SK-N-SH (cell line): ENCODE data around the gene NFYA. TPM values are rescaled to one million over a fixed set of nuclear protein-coding genes. Genes with fewer than 3 reads are reported as not detected.
A peak's percentile ranks its signal among the peaks of the same experiment; 100 is the strongest.

Source experiments
- CTCF ChIA-PET: fragments of 300-600, 350-600 bp; formaldehyde crosslinking; extraction: SDS; loops from one replicate; lab custom pipeline; 2021; lab: Yijun Ruan, JAX
- POLR2A ChIA-PET: fragments of 350-600 bp; sonication (Branson Sonifier 250); formaldehyde crosslinking; extraction: SDS; loops from one replicate; lab custom pipeline; 2020; ENCODE audit warnings: antibody characterized with exemption, inconsistent platforms; lab: Yijun Ruan, JAX
- DNase-seq: peaks from one replicate; pipeline ENCODE4 v3.0.0; 2012
- H2AFZ ChIP-seq: fragments of 200-600 bp; sonication (generic); 2 replicates; pipeline ENCODE4 v1.8.1; 2016; ENCODE audit warnings: antibody characterized with exemption, mild to moderate bottlenecking, low read depth
- H3F3A ChIP-seq: fragments of 200-600 bp; sonication (generic); replicated peaks from 2 replicates; pipeline ENCODE3; 2016; ENCODE audit warnings: antibody characterized with exemption, mild to moderate bottlenecking; ENCODE audit not compliant: insufficient read depth
- H3K27ac ChIP-seq, 2 experiments: fragments of 200-500 bp in 1 of 2; fragments of 200-600 bp in 1 of 2; sonication (Bioruptor generic) in 1 of 2; sonication (generic), shearing (Covaris generic) in 1 of 2; 2 replicates each; pipeline versions ENCODE4 v1.5.1 to v1.6.1; 2014 to 2016; ENCODE audit warnings: low read depth in 2 of 2, inconsistent platforms in 1 of 2, low read length in 1 of 2, mild to moderate bottlenecking in 1 of 2, mixed read lengths in 1 of 2
- H3K27me3 ChIP-seq: fragments of 200-600 bp; sonication (generic), shearing (Covaris generic); 2 replicates; pipeline ENCODE4 v1.6.1; 2016; ENCODE audit warnings: mixed run types; ENCODE audit not compliant: insufficient read depth
- H3K36me3 ChIP-seq, 2 experiments: fragments of 200-500 bp in 1 of 2; fragments of 200-600 bp in 1 of 2; sonication (Bioruptor generic) in 1 of 2; sonication (generic) in 1 of 2; replicated peaks in 1 of 2; 2 replicates each; pipeline versions ENCODE3 to v1.5.1; 2014 to 2016; ENCODE audit warnings: low read length in 1 of 2, mild to moderate bottlenecking in 1 of 2; ENCODE audit not compliant: insufficient read depth in 2 of 2, control insufficient read depth in 1 of 2
- H3K4me1 ChIP-seq, 2 experiments: fragments of 200-500 bp in 1 of 2; fragments of 200-600 bp in 1 of 2; sonication (Bioruptor generic) in 1 of 2; sonication (generic), shearing (Covaris generic) in 1 of 2; 2 replicates each; pipeline versions ENCODE4 v1.5.1 to v1.6.1; 2014 to 2016; ENCODE audit warnings: low read depth in 1 of 2, low read length in 1 of 2, mixed run types in 1 of 2; ENCODE audit not compliant: insufficient read depth in 2 of 2, control insufficient read depth in 1 of 2
- H3K4me2 ChIP-seq: fragments of 200-600 bp; sonication (generic), shearing (Covaris generic); 2 replicates; pipeline ENCODE4 v1.6.1; 2017; ENCODE audit warnings: mixed run types
- H3K4me3 ChIP-seq, 2 experiments: fragments of 200-500 bp in 1 of 2; fragments of 200-600 bp in 1 of 2; sonication (Bioruptor generic) in 1 of 2; sonication (generic), shearing (Covaris generic) in 1 of 2; 2 replicates each; pipeline versions ENCODE4 v1.5.1 to v1.8.1; 2014 to 2016; ENCODE audit warnings: low read depth in 2 of 2, inconsistent platforms in 1 of 2, low read length in 1 of 2, mild to moderate bottlenecking in 1 of 2, mixed read lengths in 1 of 2, moderate library complexity in 1 of 2
- H3K79me2 ChIP-seq: fragments of 200-600 bp; sonication (generic); 2 replicates; pipeline ENCODE4 v1.8.1; 2017; ENCODE audit warnings: mild to moderate bottlenecking; ENCODE audit not compliant: insufficient read depth
- H3K9ac ChIP-seq: fragments of 200-600 bp; sonication (generic); 2 replicates; pipeline ENCODE4 v1.6.1; 2017; ENCODE audit warnings: mixed run types
- H3K9me2 ChIP-seq: fragments of 200-600 bp; sonication (generic); 2 replicates; pipeline ENCODE4 v1.6.1; 2017; ENCODE audit warnings: mixed run types
- H3K9me3 ChIP-seq: fragments of 200-600 bp; sonication (generic); 2 replicates; pipeline ENCODE4 v1.6.1; 2017; ENCODE audit warnings: mixed run types, mild to moderate bottlenecking, moderate library complexity
- H4K20me1 ChIP-seq: fragments of 200-600 bp; sonication (generic); 2 replicates; pipeline ENCODE4 v1.6.1; 2017; ENCODE audit warnings: mild to moderate bottlenecking, mixed run types; ENCODE audit not compliant: insufficient read depth
- CHD2 ChIP-seq: fragments of 150-350 bp; IDR thresholded peaks from 2 replicates; pipeline ENCODE4 v1.6.1; 2018; ENCODE audit warnings: low read length; ENCODE audit not compliant: partially characterized antibody
- FOXM1 ChIP-seq: IDR thresholded peaks from 2 replicates; pipeline ENCODE4 v1.4.0; 2012; ENCODE audit warnings: low read depth, mild to moderate bottlenecking
- GATA2 ChIP-seq: sonication (generic); formaldehyde crosslinking; IDR thresholded peaks from 2 replicates; pipeline ENCODE4 v1.5.0; 2020; ENCODE audit warnings: mild to moderate bottlenecking, missing genetic modification reagents
- MEF2A ChIP-seq: IDR thresholded peaks from 2 replicates; pipeline ENCODE4 v1.4.0; 2012; ENCODE audit warnings: low read depth, borderline replicate concordance
- MXI1 ChIP-seq: IDR thresholded peaks from 2 replicates; pipeline ENCODE4 v1.6.1; 2012; ENCODE audit warnings: mild to moderate bottlenecking, low read depth, low read length, improper control_type of control experiment
- NRF1 ChIP-seq: IDR thresholded peaks from 2 replicates; pipeline ENCODE4 v1.6.1; 2012; ENCODE audit warnings: low read depth, mild to moderate bottlenecking, low read length
- POLR2AphosphoS5 ChIP-seq: IDR thresholded peaks from 2 replicates; pipeline ENCODE4 v1.6.1; 2012; ENCODE audit warnings: low read depth, low read length
- RAD21 ChIP-seq: IDR thresholded peaks from 2 replicates; pipeline ENCODE4 v1.6.1; 2012; ENCODE audit warnings: mild to moderate bottlenecking, low read length
- RFX5 ChIP-seq: IDR thresholded peaks from 2 replicates; pipeline ENCODE4 v1.6.1; 2012; ENCODE audit warnings: mild to moderate bottlenecking, improper control_type of control experiment, low read length
- RXRA ChIP-seq: IDR thresholded peaks from 2 replicates; pipeline ENCODE4 v1.4.0; 2012; ENCODE audit warnings: low read depth, mild to moderate bottlenecking, borderline replicate concordance
- SIN3A ChIP-seq: IDR thresholded peaks from 2 replicates; pipeline ENCODE4 v1.6.1; 2012; ENCODE audit warnings: low read depth, mild to moderate bottlenecking, low read length, moderate library complexity, borderline replicate concordance
- SMC3 ChIP-seq: IDR thresholded peaks from 2 replicates; pipeline ENCODE4 v1.6.1; 2012; ENCODE audit warnings: low read depth, low read length, improper control_type of control experiment
- TCF12 ChIP-seq: IDR thresholded peaks from 2 replicates; pipeline ENCODE4 v1.4.0; 2012
- TEAD4 ChIP-seq: IDR thresholded peaks from 2 replicates; pipeline ENCODE4 v1.4.0; 2012; ENCODE audit warnings: mild to moderate bottlenecking, borderline replicate concordance; ENCODE audit not compliant: insufficient read depth
- WGBS: methylation state at CpG from one replicate; pipeline ENCODE4 v1.1.6; 2017; ENCODE audit warnings: low lambda C conversion rate; 5-methylcytosine and 5-hydroxymethylcytosine counted together
- polyA plus RNA-seq, 3 experiments: library from polyadenylated mRNA; depleted of rRNA; stranded (reverse); fragments of >200 nt; gene quantifications; 2 replicates each; pipeline ENCODE4 v1.2.3, GENCODE V29; 2012
- TF ChIP-seq, protein P1 (sequence below): fragments of 150-350 bp; IDR thresholded peaks from 2 replicates; pipeline ENCODE4 v1.6.1; 2016; ENCODE audit warnings: mild to moderate bottlenecking, low read depth, low read length
- TF ChIP-seq, protein P2 (sequence below): IDR thresholded peaks from 2 replicates; pipeline ENCODE4; 2012
- TF ChIP-seq, protein P3 (sequence below): fragments of 150-350 bp; IDR thresholded peaks from 2 replicates; pipeline ENCODE4 v1.6.1; 2017; ENCODE audit warnings: antibody characterized with exemption, low read length, low read depth, borderline replicate concordance
- TF ChIP-seq, protein P4 (sequence below): IDR thresholded peaks from 2 replicates; pipeline ENCODE4 v1.6.1; 2012; ENCODE audit warnings: mild to moderate bottlenecking, low read depth, low read length, moderate library complexity
- TF ChIP-seq, protein P5 (sequence below): IDR thresholded peaks from 2 replicates; pipeline ENCODE4 v1.4.0; 2012; ENCODE audit warnings: low read depth

The NFYA gene
- polyA plus RNA-seq, 1 of the 3 experiments (the other 2 are of a cell fraction) = 6.8 TPM

DNA sequence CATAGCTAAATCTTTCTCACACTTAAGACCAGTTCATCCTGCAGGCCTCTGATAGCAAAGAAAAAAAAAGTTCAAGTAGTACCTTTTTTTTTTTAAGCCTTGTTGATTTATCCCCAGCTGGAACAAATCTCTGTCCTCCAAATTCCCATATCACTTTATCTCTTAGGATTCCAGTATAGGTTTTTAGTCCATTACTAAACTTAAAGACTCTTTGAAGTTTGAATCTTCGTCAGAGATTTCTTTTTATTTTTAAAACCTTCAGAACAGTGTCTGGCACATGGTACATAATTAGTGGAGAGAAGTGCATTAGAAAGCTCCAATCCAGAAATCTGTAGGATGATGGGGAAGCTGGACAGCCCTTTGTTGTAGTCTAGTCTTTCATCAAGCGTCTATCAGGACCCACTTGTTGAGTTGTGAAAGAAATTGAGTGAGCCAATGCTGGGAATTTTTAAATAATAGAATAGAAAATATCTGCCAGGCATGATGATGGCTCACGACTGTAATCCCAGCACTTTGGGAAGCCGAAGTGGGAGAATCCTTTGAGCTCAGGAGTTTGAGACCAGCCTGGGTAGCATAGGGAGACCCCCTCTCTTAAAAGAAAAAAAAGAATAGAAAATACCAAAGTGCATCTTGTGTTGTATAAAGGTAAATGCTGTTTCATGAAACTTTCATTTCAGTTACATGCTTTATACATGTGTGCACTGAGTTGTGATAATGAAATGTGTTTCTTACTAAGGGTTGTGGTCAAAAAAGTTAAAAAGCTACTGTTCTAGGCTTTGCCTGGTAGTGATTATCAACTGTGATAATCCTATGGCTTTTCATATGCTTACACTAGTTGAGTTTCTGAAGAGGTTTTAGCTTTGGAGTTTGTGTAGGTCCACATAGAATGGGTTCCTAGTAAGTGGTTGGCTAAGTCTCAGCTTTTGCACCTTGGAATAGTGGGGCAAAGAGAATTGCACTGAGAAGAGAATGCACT is 3.2 kb downstream of the NFYA start:
- H3K36me3 ChIP-seq = peaks cover 21 to 36% of the 10 kb centered on the region in 2 experiments
- no peak for TF ChIP-seq SMC3
- TF ChIP-seq MEF2A = no peak
- TF ChIP-seq, protein P1, sequence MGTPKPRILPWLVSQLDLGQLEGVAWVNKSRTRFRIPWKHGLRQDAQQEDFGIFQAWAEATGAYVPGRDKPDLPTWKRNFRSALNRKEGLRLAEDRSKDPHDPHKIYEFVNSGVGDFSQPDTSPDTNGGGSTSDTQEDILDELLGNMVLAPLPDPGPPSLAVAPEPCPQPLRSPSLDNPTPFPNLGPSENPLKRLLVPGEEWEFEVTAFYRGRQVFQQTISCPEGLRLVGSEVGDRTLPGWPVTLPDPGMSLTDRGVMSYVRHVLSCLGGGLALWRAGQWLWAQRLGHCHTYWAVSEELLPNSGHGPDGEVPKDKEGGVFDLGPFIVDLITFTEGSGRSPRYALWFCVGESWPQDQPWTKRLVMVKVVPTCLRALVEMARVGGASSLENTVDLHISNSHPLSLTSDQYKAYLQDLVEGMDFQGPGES = no peak
- no peak for TF ChIP-seq RFX5
- TF ChIP-seq TEAD4 = no peak
- TF ChIP-seq, protein P2, sequence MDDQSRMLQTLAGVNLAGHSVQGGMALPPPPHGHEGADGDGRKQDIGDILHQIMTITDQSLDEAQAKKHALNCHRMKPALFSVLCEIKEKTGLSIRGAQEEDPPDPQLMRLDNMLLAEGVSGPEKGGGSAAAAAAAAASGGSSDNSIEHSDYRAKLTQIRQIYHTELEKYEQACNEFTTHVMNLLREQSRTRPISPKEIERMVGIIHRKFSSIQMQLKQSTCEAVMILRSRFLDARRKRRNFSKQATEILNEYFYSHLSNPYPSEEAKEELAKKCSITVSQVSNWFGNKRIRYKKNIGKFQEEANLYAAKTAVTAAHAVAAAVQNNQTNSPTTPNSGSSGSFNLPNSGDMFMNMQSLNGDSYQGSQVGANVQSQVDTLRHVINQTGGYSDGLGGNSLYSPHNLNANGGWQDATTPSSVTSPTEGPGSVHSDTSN = no peak
- no peak for TF ChIP-seq CHD2
- TF ChIP-seq, protein P3, sequence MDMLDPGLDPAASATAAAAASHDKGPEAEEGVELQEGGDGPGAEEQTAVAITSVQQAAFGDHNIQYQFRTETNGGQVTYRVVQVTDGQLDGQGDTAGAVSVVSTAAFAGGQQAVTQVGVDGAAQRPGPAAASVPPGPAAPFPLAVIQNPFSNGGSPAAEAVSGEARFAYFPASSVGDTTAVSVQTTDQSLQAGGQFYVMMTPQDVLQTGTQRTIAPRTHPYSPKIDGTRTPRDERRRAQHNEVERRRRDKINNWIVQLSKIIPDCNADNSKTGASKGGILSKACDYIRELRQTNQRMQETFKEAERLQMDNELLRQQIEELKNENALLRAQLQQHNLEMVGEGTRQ = no peak
- TF ChIP-seq POLR2AphosphoS5 = no peak
- no peak for TF ChIP-seq GATA2 (CRISPR knock-in tag)
- no peak for TF ChIP-seq FOXM1
- no peak for TF ChIP-seq NRF1
- TF ChIP-seq RAD21 = no peak
- TF ChIP-seq RXRA = no peak
- TF ChIP-seq, protein P4, sequence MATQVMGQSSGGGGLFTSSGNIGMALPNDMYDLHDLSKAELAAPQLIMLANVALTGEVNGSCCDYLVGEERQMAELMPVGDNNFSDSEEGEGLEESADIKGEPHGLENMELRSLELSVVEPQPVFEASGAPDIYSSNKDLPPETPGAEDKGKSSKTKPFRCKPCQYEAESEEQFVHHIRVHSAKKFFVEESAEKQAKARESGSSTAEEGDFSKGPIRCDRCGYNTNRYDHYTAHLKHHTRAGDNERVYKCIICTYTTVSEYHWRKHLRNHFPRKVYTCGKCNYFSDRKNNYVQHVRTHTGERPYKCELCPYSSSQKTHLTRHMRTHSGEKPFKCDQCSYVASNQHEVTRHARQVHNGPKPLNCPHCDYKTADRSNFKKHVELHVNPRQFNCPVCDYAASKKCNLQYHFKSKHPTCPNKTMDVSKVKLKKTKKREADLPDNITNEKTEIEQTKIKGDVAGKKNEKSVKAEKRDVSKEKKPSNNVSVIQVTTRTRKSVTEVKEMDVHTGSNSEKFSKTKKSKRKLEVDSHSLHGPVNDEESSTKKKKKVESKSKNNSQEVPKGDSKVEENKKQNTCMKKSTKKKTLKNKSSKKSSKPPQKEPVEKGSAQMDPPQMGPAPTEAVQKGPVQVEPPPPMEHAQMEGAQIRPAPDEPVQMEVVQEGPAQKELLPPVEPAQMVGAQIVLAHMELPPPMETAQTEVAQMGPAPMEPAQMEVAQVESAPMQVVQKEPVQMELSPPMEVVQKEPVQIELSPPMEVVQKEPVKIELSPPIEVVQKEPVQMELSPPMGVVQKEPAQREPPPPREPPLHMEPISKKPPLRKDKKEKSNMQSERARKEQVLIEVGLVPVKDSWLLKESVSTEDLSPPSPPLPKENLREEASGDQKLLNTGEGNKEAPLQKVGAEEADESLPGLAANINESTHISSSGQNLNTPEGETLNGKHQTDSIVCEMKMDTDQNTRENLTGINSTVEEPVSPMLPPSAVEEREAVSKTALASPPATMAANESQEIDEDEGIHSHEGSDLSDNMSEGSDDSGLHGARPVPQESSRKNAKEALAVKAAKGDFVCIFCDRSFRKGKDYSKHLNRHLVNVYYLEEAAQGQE = no peak
- TF ChIP-seq, protein P5, sequence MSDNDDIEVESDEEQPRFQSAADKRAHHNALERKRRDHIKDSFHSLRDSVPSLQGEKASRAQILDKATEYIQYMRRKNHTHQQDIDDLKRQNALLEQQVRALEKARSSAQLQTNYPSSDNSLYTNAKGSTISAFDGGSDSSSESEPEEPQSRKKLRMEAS = no peak
- no peak for TF ChIP-seq MXI1
- TF ChIP-seq SIN3A = no peak
- TF ChIP-seq TCF12 = no peak
- POLR2A ChIA-PET = interaction anchor here (0.5 to 0.8 kb wide), 2 partner anchors 25 to 219 kb away, joined by 3 read pairs; no protein-coding TSS in a partner anchor
- CTCF ChIA-PET = interaction anchor here (1.2 to 1.3 kb wide), 2 partner anchors 12 to 17 kb away, joined by 4 to 7 read pairs; no protein-coding TSS in a partner anchor
- no peak overlapping the region for H3K27ac ChIP-seq
- H3K9me3 ChIP-seq = no peaks in the 10 kb centered on the region
- no peaks in the 10 kb centered on the region for H3K9me2 ChIP-seq
- peaks cover 51% of the 10 kb centered on the region for H4K20me1 ChIP-seq
- peaks cover 21 to 23% of the 10 kb centered on the region in 2 experiments for H3K4me1 ChIP-seq
- no peak overlapping the region for H3K9ac ChIP-seq
- H3K79me2 ChIP-seq = peaks cover 83% of the 10 kb centered on the region
- no peak for DNase-seq
- H3K4me3 ChIP-seq = no peak overlapping the region
- WGBS = 95% methylated on average over 4 of the region's 4 CpGs
- no peaks in the 10 kb centered on the region for H3K27me3 ChIP-seq
- H2AFZ ChIP-seq = no peak overlapping the region
- peak overlapping the region; percentile 79; the same call in 1 of the 2 replicates for H3K4me2 ChIP-seq
- peaks cover 22% of the 10 kb centered on the region for H3F3A ChIP-seq
